ENCODE measurements around the gene CLCC1. TPM values are rescaled to one million over a fixed set of nuclear protein-coding genes. Genes with fewer than 3 reads are reported as not detected.

Gene CLCC1
- total RNA-seq, 6 experiments from 2014 or later = 35.4 to 41.2 (median 38.7) TPM

DNA sequence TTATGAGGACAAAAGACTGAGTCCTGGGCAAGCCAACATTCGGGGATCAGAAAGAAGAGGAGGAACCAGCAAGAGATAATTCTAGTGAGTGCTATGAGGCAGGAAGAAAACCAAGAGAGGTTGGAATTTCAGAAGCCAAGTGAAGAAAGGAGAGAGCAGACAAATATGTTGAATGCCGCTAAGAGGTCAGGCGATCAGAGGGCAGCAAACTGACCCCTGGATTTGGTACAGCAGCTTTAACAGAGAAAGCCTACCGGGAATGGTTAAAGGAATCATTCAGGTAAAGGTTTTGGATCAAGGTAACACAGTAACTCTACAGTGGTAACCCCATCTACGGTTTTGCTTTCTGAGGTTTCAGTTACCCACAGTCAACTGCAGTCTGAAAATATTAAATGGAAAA, 5.4 kb downstream of the CLCC1 start:
- Mint-ChIP-seq H3K4me1 (ENCODE audit: low read depth) (peaks cover 19% of the 10 kb centered on the region), H3K36me3 (ENCODE audit: low read depth) (peaks cover 43% of the 10 kb centered on the region), H3K27ac (no peak overlapping the region), H3K4me3 (no peak overlapping the region), H3K9me3 (no peaks in the 10 kb centered on the region), H3K27me3 (ENCODE audit: insufficient read depth) (peaks cover 3% of the 10 kb centered on the region; the same call in 1 of the 2 replicates)
- DNase-seq = no peak
- TF ChIP-seq, protein P1, sequence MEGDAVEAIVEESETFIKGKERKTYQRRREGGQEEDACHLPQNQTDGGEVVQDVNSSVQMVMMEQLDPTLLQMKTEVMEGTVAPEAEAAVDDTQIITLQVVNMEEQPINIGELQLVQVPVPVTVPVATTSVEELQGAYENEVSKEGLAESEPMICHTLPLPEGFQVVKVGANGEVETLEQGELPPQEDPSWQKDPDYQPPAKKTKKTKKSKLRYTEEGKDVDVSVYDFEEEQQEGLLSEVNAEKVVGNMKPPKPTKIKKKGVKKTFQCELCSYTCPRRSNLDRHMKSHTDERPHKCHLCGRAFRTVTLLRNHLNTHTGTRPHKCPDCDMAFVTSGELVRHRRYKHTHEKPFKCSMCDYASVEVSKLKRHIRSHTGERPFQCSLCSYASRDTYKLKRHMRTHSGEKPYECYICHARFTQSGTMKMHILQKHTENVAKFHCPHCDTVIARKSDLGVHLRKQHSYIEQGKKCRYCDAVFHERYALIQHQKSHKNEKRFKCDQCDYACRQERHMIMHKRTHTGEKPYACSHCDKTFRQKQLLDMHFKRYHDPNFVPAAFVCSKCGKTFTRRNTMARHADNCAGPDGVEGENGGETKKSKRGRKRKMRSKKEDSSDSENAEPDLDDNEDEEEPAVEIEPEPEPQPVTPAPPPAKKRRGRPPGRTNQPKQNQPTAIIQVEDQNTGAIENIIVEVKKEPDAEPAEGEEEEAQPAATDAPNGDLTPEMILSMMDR (IDR thresholded peaks at IDR 0.05) = no peak

DNA sequence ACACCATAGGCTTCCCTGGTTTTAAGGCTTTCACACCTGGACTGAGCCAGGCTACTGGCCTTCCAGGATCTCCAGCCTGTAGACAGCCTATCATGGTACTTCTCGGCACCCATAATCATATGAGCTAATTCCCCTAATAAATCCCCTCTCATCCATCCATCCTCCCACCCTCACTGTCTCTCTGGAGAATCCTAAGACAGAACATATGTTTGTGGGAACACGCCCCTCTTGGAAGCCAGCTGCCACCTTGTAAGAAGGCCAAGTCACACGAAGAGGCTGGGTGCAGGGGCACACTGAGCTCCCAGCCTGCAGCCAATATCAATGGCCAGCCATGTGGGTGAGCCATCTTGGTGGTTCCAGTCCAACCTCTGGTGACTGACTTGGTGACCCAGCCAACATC, 7.4 kb downstream of the CLCC1 start:
- peaks cover 8% of the 10 kb centered on the region; the same call in 1 of the 2 replicates for H3K4me1 Mint-ChIP-seq (ENCODE audit: low read depth)
- TF ChIP-seq, protein P1 (IDR thresholded peaks at IDR 0.05) = no peak
- peaks cover 36% of the 10 kb centered on the region for H3K36me3 Mint-ChIP-seq (ENCODE audit: low read depth)
- H3K9me3 Mint-ChIP-seq = no peaks in the 10 kb centered on the region
- DNase-seq = no peak
- peaks cover 3% of the 10 kb centered on the region; the same call in 1 of the 2 replicates for H3K27me3 Mint-ChIP-seq (ENCODE audit: insufficient read depth)
- no peak overlapping the region for H3K27ac Mint-ChIP-seq
- no peak overlapping the region for H3K4me3 Mint-ChIP-seq

DNA sequence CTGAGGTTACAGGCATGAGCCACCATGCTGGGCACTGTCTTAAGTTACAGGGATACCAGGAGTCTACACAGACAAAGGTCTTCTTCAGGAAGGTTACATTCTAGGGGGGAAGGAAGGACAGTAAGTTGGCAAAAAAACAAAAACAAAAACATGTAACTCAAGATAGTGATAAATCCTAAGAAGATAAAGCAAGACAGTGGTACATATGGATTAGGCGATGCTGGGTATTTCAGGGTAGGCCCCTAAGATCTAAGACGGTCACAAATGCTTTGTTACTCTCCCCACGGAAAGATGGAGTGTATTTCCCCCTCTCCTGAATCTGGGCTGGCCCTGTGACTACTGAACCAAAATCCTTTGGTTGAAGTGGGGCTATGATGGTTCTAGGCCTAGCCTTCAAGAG, 8.2 kb downstream of the CLCC1 start:
- peaks cover 3% of the 10 kb centered on the region; the same call in 1 of the 2 replicates for H3K27me3 Mint-ChIP-seq (ENCODE audit: insufficient read depth)
- H3K4me3 Mint-ChIP-seq = no peak overlapping the region
- TF ChIP-seq, protein P1 (IDR thresholded peaks at IDR 0.05) = no peak
- H3K27ac Mint-ChIP-seq = no peak overlapping the region
- peaks cover under 1% of the 10 kb centered on the region; the same call in 1 of the 2 replicates for H3K4me1 Mint-ChIP-seq (ENCODE audit: low read depth)
- H3K36me3 Mint-ChIP-seq (ENCODE audit: low read depth) = peaks cover 28% of the 10 kb centered on the region
- no peaks in the 10 kb centered on the region for H3K9me3 Mint-ChIP-seq
- DNase-seq = no peak

DNA sequence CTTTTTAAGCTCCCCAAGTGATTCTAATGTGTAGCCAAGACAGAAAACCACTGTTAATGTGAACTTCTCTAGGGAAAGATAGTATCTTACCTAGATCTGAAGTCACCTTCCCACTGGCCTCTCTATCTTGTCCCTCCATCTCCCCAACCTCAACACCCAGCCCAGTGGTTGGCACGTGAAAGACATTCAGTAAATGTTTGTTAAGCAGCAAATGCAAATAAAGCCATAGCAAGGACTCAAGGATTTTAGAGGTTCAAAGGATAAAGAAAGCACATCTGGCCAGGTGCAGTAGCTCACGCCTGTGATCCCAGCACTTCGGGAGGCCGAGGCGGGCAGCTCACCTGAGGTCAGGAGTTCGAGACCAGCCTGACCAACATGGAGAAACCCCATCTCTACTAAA, 9.8 kb downstream of the CLCC1 start:
- Mint-ChIP-seq H3K27me3 (ENCODE audit: insufficient read depth) (peaks cover 3% of the 10 kb centered on the region; the same call in 1 of the 2 replicates), H3K36me3 (ENCODE audit: low read depth) (peaks cover 28% of the 10 kb centered on the region), H3K4me1 (ENCODE audit: low read depth) (peaks cover 11% of the 10 kb centered on the region), H3K27ac (no peak overlapping the region), H3K9me3 (no peaks in the 10 kb centered on the region), H3K4me3 (no peak overlapping the region)
- no peak for DNase-seq
- TF ChIP-seq, protein P1 (IDR thresholded peaks at IDR 0.05) = no peak

DNA sequence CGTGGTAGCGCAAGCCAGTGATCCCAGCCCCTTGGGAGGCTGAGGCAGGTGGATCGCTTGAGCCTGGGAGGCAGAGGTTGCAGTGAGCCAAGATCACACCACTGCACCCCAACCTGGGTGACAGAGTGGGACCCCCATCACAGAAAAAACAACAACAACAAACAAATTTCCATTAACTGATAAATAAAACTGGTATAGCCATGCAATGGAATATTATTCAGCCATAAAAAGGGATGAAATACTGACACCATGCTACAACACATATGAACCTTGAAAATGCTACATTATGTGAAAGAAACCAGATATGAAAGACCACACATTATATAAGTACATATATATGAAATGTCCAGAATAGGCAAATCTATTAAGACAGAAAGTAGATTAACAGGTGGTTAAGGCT, 12.0 kb downstream of the CLCC1 start:
- no peaks in the 10 kb centered on the region for H3K9me3 Mint-ChIP-seq
- H3K27me3 Mint-ChIP-seq (ENCODE audit: insufficient read depth) = no peaks in the 10 kb centered on the region
- peaks cover 21% of the 10 kb centered on the region for H3K4me1 Mint-ChIP-seq (ENCODE audit: low read depth)
- TF ChIP-seq, protein P1 (IDR thresholded peaks at IDR 0.05) = no peak
- peaks cover 25% of the 10 kb centered on the region for H3K36me3 Mint-ChIP-seq (ENCODE audit: low read depth)
- no peak for DNase-seq
- no peak overlapping the region for H3K4me3 Mint-ChIP-seq
- no peak overlapping the region for H3K27ac Mint-ChIP-seq

DNA sequence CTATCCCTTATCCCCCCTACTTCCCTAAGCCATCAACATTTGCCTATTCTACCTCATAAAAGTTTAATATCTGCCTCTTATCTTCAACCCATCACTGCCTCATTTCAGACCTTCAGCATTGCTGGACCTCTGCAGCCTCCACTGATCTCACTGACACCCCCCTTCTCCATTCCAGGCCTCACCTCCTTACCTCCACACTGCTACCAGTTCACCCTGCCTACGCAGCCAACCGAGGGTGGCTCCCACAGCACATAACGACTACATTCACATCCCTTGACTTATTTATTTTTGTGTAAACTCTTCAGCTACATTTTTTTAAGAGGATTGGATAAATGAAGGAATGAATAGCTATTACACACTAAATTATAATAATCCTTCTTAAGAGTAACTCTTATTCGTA, 14.2 kb downstream of the CLCC1 start:
- H3K9me3 Mint-ChIP-seq = no peaks in the 10 kb centered on the region
- no peaks in the 10 kb centered on the region for H3K27me3 Mint-ChIP-seq (ENCODE audit: insufficient read depth)
- H3K36me3 Mint-ChIP-seq (ENCODE audit: low read depth) = peaks cover 3% of the 10 kb centered on the region
- TF ChIP-seq, protein P1 (IDR thresholded peaks at IDR 0.05) = no peak
- H3K27ac Mint-ChIP-seq = no peak overlapping the region
- DNase-seq = no peak
- H3K4me3 Mint-ChIP-seq = no peak overlapping the region; the same call in 1 of the 2 replicates
- H3K4me1 Mint-ChIP-seq (ENCODE audit: low read depth) = peaks cover 21% of the 10 kb centered on the region
